ENCODE measurements around the gene NEDD4L.

The NEDD4L gene

DNA sequence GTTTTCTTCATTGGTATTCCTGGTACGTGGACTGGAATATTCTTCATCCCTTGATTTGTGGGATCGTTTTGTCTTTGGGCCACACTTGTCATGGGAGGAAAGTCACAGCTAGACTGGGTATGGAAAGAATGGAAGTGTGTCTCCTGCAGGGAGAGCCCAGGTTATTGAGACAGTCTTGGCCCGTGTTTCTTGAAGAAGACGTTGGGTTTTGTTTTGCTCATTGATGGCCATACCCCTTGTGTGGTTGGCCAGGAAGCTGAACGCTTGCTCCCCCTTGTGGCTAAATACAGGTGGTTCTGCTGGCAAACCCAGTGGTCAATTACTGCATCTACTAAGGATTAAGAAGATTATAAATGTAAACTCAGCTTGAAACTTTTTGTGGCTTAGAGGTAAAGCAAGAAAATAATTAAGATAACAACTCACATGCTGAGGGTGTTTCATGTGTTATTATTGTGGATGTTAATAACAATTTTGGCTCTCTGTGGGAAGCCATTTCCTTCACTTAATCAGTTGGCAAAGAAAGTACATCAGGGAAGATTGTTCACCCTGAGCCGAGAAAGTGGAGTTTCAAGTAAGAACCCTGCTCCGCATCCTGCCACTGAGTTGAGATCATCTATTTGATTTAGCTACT lies 91.8 kb downstream of the NEDD4L start:
- ChIA-PET CTCF (interaction anchor here (0.6 to 3.0 kb wide), 7 partner anchors 9 to 254 kb away, joined by 3 to 6 read pairs (median 4); no protein-coding TSS in a partner anchor), POLR2A (no interaction called here)
- peak; percentile 64 for DNase-seq (ENCODE audit: extremely low spot score)
- TF ChIP-seq SP1 (IDR thresholded peaks at IDR 0.05) = no peak
- no peak for TF ChIP-seq ZNF384 (IDR thresholded peaks at IDR 0.05)
- no peak for TF ChIP-seq LEF1 (IDR thresholded peaks at IDR 0.05; ENCODE audit: borderline replicate concordance)
- TF ChIP-seq, protein P1, sequence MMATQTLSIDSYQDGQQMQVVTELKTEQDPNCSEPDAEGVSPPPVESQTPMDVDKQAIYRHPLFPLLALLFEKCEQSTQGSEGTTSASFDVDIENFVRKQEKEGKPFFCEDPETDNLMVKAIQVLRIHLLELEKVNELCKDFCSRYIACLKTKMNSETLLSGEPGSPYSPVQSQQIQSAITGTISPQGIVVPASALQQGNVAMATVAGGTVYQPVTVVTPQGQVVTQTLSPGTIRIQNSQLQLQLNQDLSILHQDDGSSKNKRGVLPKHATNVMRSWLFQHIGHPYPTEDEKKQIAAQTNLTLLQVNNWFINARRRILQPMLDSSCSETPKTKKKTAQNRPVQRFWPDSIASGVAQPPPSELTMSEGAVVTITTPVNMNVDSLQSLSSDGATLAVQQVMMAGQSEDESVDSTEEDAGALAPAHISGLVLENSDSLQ (IDR thresholded peaks at IDR 0.05) = no peak
- TF ChIP-seq FOXA1 (IDR thresholded peaks at IDR 0.05) = no peak
- no peak for TF ChIP-seq L3MBTL2 (conservative IDR thresholded peaks at IDR 0.05)
- no peak for TF ChIP-seq FOXM1 (IDR thresholded peaks at IDR 0.05; ENCODE audit: borderline replicate concordance)
- no peak for TF ChIP-seq FOXK2 (IDR thresholded peaks at IDR 0.05)
- no peak for TF ChIP-seq SUZ12 (IDR thresholded peaks at IDR 0.05)
- no peak for TF ChIP-seq ARNT (IDR thresholded peaks at IDR 0.05)
- no peak for TF ChIP-seq HDGF (IDR thresholded peaks at IDR 0.05; ENCODE audit: borderline replicate concordance)
- no peak for TF ChIP-seq CTBP1 (IDR thresholded peaks at IDR 0.05; ENCODE audit: borderline replicate concordance)
- no peak for TF ChIP-seq ELF4 (IDR thresholded peaks at IDR 0.05)
- no peak for TF ChIP-seq NFRKB (IDR thresholded peaks at IDR 0.05)
- TF ChIP-seq TARDBP (IDR thresholded peaks at IDR 0.05) = no peak
- TF ChIP-seq BHLHE40 (IDR thresholded peaks at IDR 0.05; ENCODE audit: borderline replicate concordance) = no peak

DNA sequence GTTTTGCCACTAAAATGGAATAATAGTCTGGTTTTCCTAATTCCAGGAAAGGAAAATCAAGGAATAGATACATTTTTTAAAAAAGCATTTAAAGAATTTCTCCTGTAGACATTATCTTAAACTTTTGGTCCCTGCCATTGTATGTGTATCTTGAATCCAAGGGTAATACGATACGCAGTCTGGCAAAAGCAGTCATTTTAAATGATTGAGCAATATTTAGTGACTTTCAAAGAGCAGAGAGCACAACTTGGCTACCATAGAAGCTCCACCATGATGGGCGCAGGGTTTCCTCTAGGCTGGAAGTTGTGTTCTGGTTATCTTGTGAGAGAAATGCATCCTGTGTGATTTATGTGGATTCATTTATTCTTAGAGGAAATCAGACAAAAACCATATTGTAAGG lies 92.9 kb downstream of the NEDD4L start:
- ChIA-PET POLR2A (interaction anchor here (0.6 kb wide), 1 partner anchor 41 kb away, joined by 3 read pairs; no protein-coding TSS in a partner anchor), CTCF (interaction anchor here (1.5 to 3.0 kb wide), 2 partner anchors 13 to 91 kb away, joined by 5 to 6 read pairs; no protein-coding TSS in a partner anchor)
- no peak for DNase-seq (ENCODE audit: extremely low spot score)
- TF ChIP-seq SP1 (IDR thresholded peaks at IDR 0.05) (no peak), LEF1 (IDR thresholded peaks at IDR 0.05; ENCODE audit: borderline replicate concordance) (no peak), CTBP1 (IDR thresholded peaks at IDR 0.05; ENCODE audit: borderline replicate concordance) (no peak), FOXA1 (IDR thresholded peaks at IDR 0.05) (no peak), NFRKB (IDR thresholded peaks at IDR 0.05) (no peak), L3MBTL2 (conservative IDR thresholded peaks at IDR 0.05) (no peak), FOXK2 (IDR thresholded peaks at IDR 0.05) (no peak), FOXM1 (IDR thresholded peaks at IDR 0.05; ENCODE audit: borderline replicate concordance) (no peak), ZNF384 (IDR thresholded peaks at IDR 0.05) (no peak), SUZ12 (IDR thresholded peaks at IDR 0.05) (no peak), ELF4 (IDR thresholded peaks at IDR 0.05) (no peak), ARNT (IDR thresholded peaks at IDR 0.05) (no peak), HDGF (IDR thresholded peaks at IDR 0.05; ENCODE audit: borderline replicate concordance) (no peak), TARDBP (IDR thresholded peaks at IDR 0.05) (no peak)
- TF ChIP-seq, protein P1 (IDR thresholded peaks at IDR 0.05) = no peak

- ChIA-PET CTCF (interaction anchor here (1.0 kb wide), 1 partner anchor 41 kb away, joined by 5 read pairs; no protein-coding TSS in a partner anchor), POLR2A (no interaction called here)
- DNase-seq (ENCODE audit: extremely low spot score) = no peak
- TF ChIP-seq HDGF (IDR thresholded peaks at IDR 0.05; ENCODE audit: borderline replicate concordance) = no peak
- no peak for TF ChIP-seq FOXM1 (IDR thresholded peaks at IDR 0.05; ENCODE audit: borderline replicate concordance)
These were observed 95.7 kb downstream of the NEDD4L start for GRCh38 chr18:58139459-58140386.

GRCh38 chr18:58140387-58141325 lies 96.6 kb downstream of the NEDD4L start:
- ChIA-PET CTCF (no interaction called here), POLR2A (no interaction called here)
- TF ChIP-seq BHLHE40 (IDR thresholded peaks at IDR 0.05; ENCODE audit: borderline replicate concordance) (no peak), SUZ12 (IDR thresholded peaks at IDR 0.05) (no peak), FOXM1 (IDR thresholded peaks at IDR 0.05; ENCODE audit: borderline replicate concordance) (no peak), TARDBP (IDR thresholded peaks at IDR 0.05) (no peak), SP1 (IDR thresholded peaks at IDR 0.05) (no peak), CTBP1 (IDR thresholded peaks at IDR 0.05; ENCODE audit: borderline replicate concordance) (no peak), FOXK2 (IDR thresholded peaks at IDR 0.05) (no peak), FOXA1 (IDR thresholded peaks at IDR 0.05) (no peak)
- TF ChIP-seq, protein P1 (IDR thresholded peaks at IDR 0.05) = no peak
- no peak for DNase-seq (ENCODE audit: extremely low spot score)

GRCh38 chr18:58143386-58143785 lies 99.4 kb downstream of the NEDD4L start:
- peak; percentile 59 for DNase-seq (ENCODE audit: extremely low spot score)
- TF ChIP-seq SUZ12 (IDR thresholded peaks at IDR 0.05) = no peak
- no peak for TF ChIP-seq NFRKB (IDR thresholded peaks at IDR 0.05)
- no peak for TF ChIP-seq FOXK2 (IDR thresholded peaks at IDR 0.05)
- TF ChIP-seq, protein P1 (IDR thresholded peaks at IDR 0.05) = peak; percentile 25; the same call in 1 of the 2 replicates
- TF ChIP-seq TARDBP (IDR thresholded peaks at IDR 0.05) = no peak
- no peak for TF ChIP-seq ARNT (IDR thresholded peaks at IDR 0.05)
- 0 out of 2 replicates have a peak, but pooled peaks have one; percentile 23 for TF ChIP-seq L3MBTL2 (conservative IDR thresholded peaks at IDR 0.05)
- no peak for TF ChIP-seq BHLHE40 (IDR thresholded peaks at IDR 0.05; ENCODE audit: borderline replicate concordance)
- no peak for TF ChIP-seq ELF4 (IDR thresholded peaks at IDR 0.05)
- TF ChIP-seq CTBP1 (IDR thresholded peaks at IDR 0.05; ENCODE audit: borderline replicate concordance) = peak; percentile 78; the same call in 1 of the 2 replicates
- TF ChIP-seq HDGF (IDR thresholded peaks at IDR 0.05; ENCODE audit: borderline replicate concordance) = no peak
- TF ChIP-seq FOXM1 (IDR thresholded peaks at IDR 0.05; ENCODE audit: borderline replicate concordance) = no peak
- no peak for TF ChIP-seq ZNF384 (IDR thresholded peaks at IDR 0.05)
- ChIA-PET CTCF (interaction anchor here (0.8 to 1.2 kb wide), 4 partner anchors 22 to 97 kb away, joined by 3 read pairs; no protein-coding TSS in a partner anchor), POLR2A (no interaction called here)
